ENCODE measurements around the gene KLF4.

- no peak for TF ChIP-seq CTCF (IDR thresholded peaks at IDR 0.05)
- no peak for TF ChIP-seq EP300 (IDR thresholded peaks at IDR 0.05)
- TF ChIP-seq POLR2A (IDR thresholded peaks at IDR 0.05): no peak
Measured at GRCh38 chr9:107491081-107492053, 1.8 kb upstream of the KLF4 start.
